Measurements from ENCODE around the gene FAM78B.

FAM78B gene

GRCh38 chr1:166090244-166090643, 76.6 kb downstream of the FAM78B start:
- Histone ChIP-seq H3K4me1 (ENCODE audit: control insufficient read depth, insufficient read depth, low read length, poor library complexity, severe bottlenecking) (no peaks in the 10 kb centered on the region), H3K27ac (ENCODE audit: low read depth, low read length, severe bottlenecking) (no peak overlapping the region), H3K9me3 (ENCODE audit: control insufficient read depth, low read length) (no peaks in the 10 kb centered on the region), H3K36me3 (ENCODE audit: control insufficient read depth, insufficient read depth, low read length) (no peaks in the 10 kb centered on the region), H3K4me3 (ENCODE audit: extremely low read depth, insufficient read depth, low read length, poor library complexity, severe bottlenecking) (no peak overlapping the region)
- 74 to 76% methylated on average over 3 of the region's 4 CpGs for WGBS, 2 experiments (ENCODE audit: insufficient coverage in 2 of 2)

GRCh38 chr1:166089804-166090203, 77.0 kb downstream of the FAM78B start:
- no peak overlapping the region for H3K27ac ChIP-seq (ENCODE audit: low read depth, low read length, severe bottlenecking)
- no peaks in the 10 kb centered on the region for H3K4me1 ChIP-seq (ENCODE audit: control insufficient read depth, insufficient read depth, low read length, poor library complexity, severe bottlenecking)
- no peaks in the 10 kb centered on the region for H3K36me3 ChIP-seq (ENCODE audit: control insufficient read depth, insufficient read depth, low read length)
- H3K4me3 ChIP-seq (ENCODE audit: extremely low read depth, insufficient read depth, low read length, poor library complexity, severe bottlenecking), result no peak overlapping the region
- 58 to 59% methylated on average over 5 of the region's 6 CpGs for WGBS, 2 experiments (ENCODE audit: insufficient coverage in 2 of 2)
- H3K9me3 ChIP-seq (ENCODE audit: control insufficient read depth, low read length), result no peaks in the 10 kb centered on the region

- H3K36me3 ChIP-seq (ENCODE audit: control insufficient read depth, insufficient read depth, low read length), result no peaks in the 10 kb centered on the region
- no peaks in the 10 kb centered on the region for H3K9me3 ChIP-seq (ENCODE audit: control insufficient read depth, low read length)
- H3K4me3 ChIP-seq (ENCODE audit: extremely low read depth, insufficient read depth, low read length, poor library complexity, severe bottlenecking), result no peak overlapping the region
- WGBS, 2 experiments (ENCODE audit: insufficient coverage in 2 of 2), result 95 to 100% methylated on average over 1 to 4 of the region's 4 CpGs
- no peaks in the 10 kb centered on the region for H3K4me1 ChIP-seq (ENCODE audit: control insufficient read depth, insufficient read depth, low read length, poor library complexity, severe bottlenecking)
- H3K27ac ChIP-seq (ENCODE audit: low read depth, low read length, severe bottlenecking), result no peak overlapping the region
Measured at GRCh38 chr1:166088572-166088955, 78.2 kb downstream of the FAM78B start.

GRCh38 chr1:166087734-166088571, 78.8 kb downstream of the FAM78B start:
- H3K36me3 ChIP-seq (ENCODE audit: control insufficient read depth, insufficient read depth, low read length), result no peaks in the 10 kb centered on the region
- WGBS, 2 experiments (ENCODE audit: insufficient coverage in 2 of 2), result 89 to 94% methylated on average over 6 to 8 of the region's 8 CpGs

GRCh38 chr1:166086113-166086883, 80.5 kb downstream of the FAM78B start:
- no peaks in the 10 kb centered on the region for H3K9me3 ChIP-seq (ENCODE audit: control insufficient read depth, low read length)
- H3K4me3 ChIP-seq (ENCODE audit: extremely low read depth, insufficient read depth, low read length, poor library complexity, severe bottlenecking), result no peak overlapping the region
- H3K27ac ChIP-seq (ENCODE audit: low read depth, low read length, severe bottlenecking), result no peak overlapping the region
- H3K4me1 ChIP-seq (ENCODE audit: control insufficient read depth, insufficient read depth, low read length, poor library complexity, severe bottlenecking), result no peaks in the 10 kb centered on the region
- WGBS, 2 experiments (ENCODE audit: insufficient coverage in 2 of 2), result 82 to 83% methylated on average over 4 to 5 of the region's 6 CpGs
- H3K36me3 ChIP-seq (ENCODE audit: control insufficient read depth, insufficient read depth, low read length), result no peaks in the 10 kb centered on the region

More at GRCh38 chr1:166087734-166088571, 78.8 kb downstream of the FAM78B start:
- Histone ChIP-seq H3K27ac (ENCODE audit: low read depth, low read length, severe bottlenecking) (no peak overlapping the region), H3K9me3 (ENCODE audit: control insufficient read depth, low read length) (no peaks in the 10 kb centered on the region), H3K4me3 (ENCODE audit: extremely low read depth, insufficient read depth, low read length, poor library complexity, severe bottlenecking) (no peak overlapping the region), H3K4me1 (ENCODE audit: control insufficient read depth, insufficient read depth, low read length, poor library complexity, severe bottlenecking) (no peaks in the 10 kb centered on the region)

- WGBS, 2 experiments (ENCODE audit: insufficient coverage in 2 of 2), result 70 to 98% methylated on average over 2 to 3 of the region's 3 CpGs
Measured at GRCh38 chr1:166084613-166085012, 82.2 kb downstream of the FAM78B start.

GRCh38 chr1:166083887-166084286, 82.9 kb downstream of the FAM78B start:
- no peak overlapping the region for H3K4me3 ChIP-seq (ENCODE audit: extremely low read depth, insufficient read depth, low read length, poor library complexity, severe bottlenecking)
- no peak overlapping the region for H3K27ac ChIP-seq (ENCODE audit: low read depth, low read length, severe bottlenecking)
- no peaks in the 10 kb centered on the region for H3K36me3 ChIP-seq (ENCODE audit: control insufficient read depth, insufficient read depth, low read length)
- H3K9me3 ChIP-seq (ENCODE audit: control insufficient read depth, low read length), result no peaks in the 10 kb centered on the region
- WGBS, 2 experiments (ENCODE audit: insufficient coverage in 2 of 2), result no CpG with 5 or more reads among the region's 2 CpGs
- H3K4me1 ChIP-seq (ENCODE audit: control insufficient read depth, insufficient read depth, low read length, poor library complexity, severe bottlenecking), result no peaks in the 10 kb centered on the region

More at GRCh38 chr1:166084613-166085012, 82.2 kb downstream of the FAM78B start:
- no peak overlapping the region for H3K4me3 ChIP-seq (ENCODE audit: extremely low read depth, insufficient read depth, low read length, poor library complexity, severe bottlenecking)
- H3K36me3 ChIP-seq (ENCODE audit: control insufficient read depth, insufficient read depth, low read length), result no peaks in the 10 kb centered on the region
- no peak overlapping the region for H3K27ac ChIP-seq (ENCODE audit: low read depth, low read length, severe bottlenecking)
- H3K9me3 ChIP-seq (ENCODE audit: control insufficient read depth, low read length), result no peaks in the 10 kb centered on the region
- no peaks in the 10 kb centered on the region for H3K4me1 ChIP-seq (ENCODE audit: control insufficient read depth, insufficient read depth, low read length, poor library complexity, severe bottlenecking)

GRCh38 chr1:166082601-166083000, 84.2 kb downstream of the FAM78B start:
- 90 to 100% methylated on average over 5 of the region's 5 CpGs for WGBS, 2 experiments (ENCODE audit: insufficient coverage in 2 of 2)
- no peaks in the 10 kb centered on the region for H3K4me1 ChIP-seq (ENCODE audit: control insufficient read depth, insufficient read depth, low read length, poor library complexity, severe bottlenecking)
- H3K27ac ChIP-seq (ENCODE audit: low read depth, low read length, severe bottlenecking), result no peak overlapping the region
- no peaks in the 10 kb centered on the region for H3K36me3 ChIP-seq (ENCODE audit: control insufficient read depth, insufficient read depth, low read length)
- H3K4me3 ChIP-seq (ENCODE audit: extremely low read depth, insufficient read depth, low read length, poor library complexity, severe bottlenecking), result no peak overlapping the region
- H3K9me3 ChIP-seq (ENCODE audit: control insufficient read depth, low read length), result no peaks in the 10 kb centered on the region

- H3K36me3 ChIP-seq (ENCODE audit: control insufficient read depth, insufficient read depth, low read length), result no peaks in the 10 kb centered on the region
- no peak overlapping the region for H3K27ac ChIP-seq (ENCODE audit: low read depth, low read length, severe bottlenecking)
- no peaks in the 10 kb centered on the region for H3K9me3 ChIP-seq (ENCODE audit: control insufficient read depth, low read length)
- WGBS, 2 experiments (ENCODE audit: insufficient coverage in 2 of 2), result 87 to 88% methylated on average over 6 to 11 of the region's 14 CpGs
- H3K4me1 ChIP-seq (ENCODE audit: control insufficient read depth, insufficient read depth, low read length, poor library complexity, severe bottlenecking), result no peaks in the 10 kb centered on the region
- no peak overlapping the region for H3K4me3 ChIP-seq (ENCODE audit: extremely low read depth, insufficient read depth, low read length, poor library complexity, severe bottlenecking)
Measured at GRCh38 chr1:166080967-166081870, 85.6 kb downstream of the FAM78B start.

- no peaks in the 10 kb centered on the region for H3K4me1 ChIP-seq (ENCODE audit: control insufficient read depth, insufficient read depth, low read length, poor library complexity, severe bottlenecking)
- H3K27ac ChIP-seq (ENCODE audit: low read depth, low read length, severe bottlenecking), result no peak overlapping the region
- WGBS, 2 experiments (ENCODE audit: insufficient coverage in 2 of 2), result 93 to 100% methylated on average over 3 to 5 of the region's 9 CpGs
- no peak overlapping the region for H3K4me3 ChIP-seq (ENCODE audit: extremely low read depth, insufficient read depth, low read length, poor library complexity, severe bottlenecking)
- H3K36me3 ChIP-seq (ENCODE audit: control insufficient read depth, insufficient read depth, low read length), result no peaks in the 10 kb centered on the region
- H3K9me3 ChIP-seq (ENCODE audit: control insufficient read depth, low read length), result no peaks in the 10 kb centered on the region
Measured at GRCh38 chr1:166080277-166080966, 86.4 kb downstream of the FAM78B start.

Measured in mesodermal cell (in vitro differentiated cells).